GM18951 (cell line): ENCODE measurements around the gene YEATS2.
"Not testable (repeated sequence)": the region's sequence is repeated elsewhere in the genome, so short reads cannot be mapped to it uniquely, and the experiment has no call there.

ENCODE experiments used
- POLR2A ChIP-seq: IDR thresholded peaks from 4 replicates; pipeline ENCODE4 v1.6.1; 2011; ENCODE audit warnings: mild to moderate bottlenecking; ENCODE audit not compliant: insufficient read length, insufficient read depth; ENCODE audit errors: extremely low read depth
- in situ Hi-C: fragments of 300-500 bp; cut with MboI; formaldehyde crosslinking; loops from one replicate; pipeline ENCODE4 v1.12.0; 2022; ENCODE audit warnings: low sequenced_read_pairs, mixed read lengths, inconsistent platforms; ENCODE audit not compliant: unreplicated experiment

Gene YEATS2

DNA sequence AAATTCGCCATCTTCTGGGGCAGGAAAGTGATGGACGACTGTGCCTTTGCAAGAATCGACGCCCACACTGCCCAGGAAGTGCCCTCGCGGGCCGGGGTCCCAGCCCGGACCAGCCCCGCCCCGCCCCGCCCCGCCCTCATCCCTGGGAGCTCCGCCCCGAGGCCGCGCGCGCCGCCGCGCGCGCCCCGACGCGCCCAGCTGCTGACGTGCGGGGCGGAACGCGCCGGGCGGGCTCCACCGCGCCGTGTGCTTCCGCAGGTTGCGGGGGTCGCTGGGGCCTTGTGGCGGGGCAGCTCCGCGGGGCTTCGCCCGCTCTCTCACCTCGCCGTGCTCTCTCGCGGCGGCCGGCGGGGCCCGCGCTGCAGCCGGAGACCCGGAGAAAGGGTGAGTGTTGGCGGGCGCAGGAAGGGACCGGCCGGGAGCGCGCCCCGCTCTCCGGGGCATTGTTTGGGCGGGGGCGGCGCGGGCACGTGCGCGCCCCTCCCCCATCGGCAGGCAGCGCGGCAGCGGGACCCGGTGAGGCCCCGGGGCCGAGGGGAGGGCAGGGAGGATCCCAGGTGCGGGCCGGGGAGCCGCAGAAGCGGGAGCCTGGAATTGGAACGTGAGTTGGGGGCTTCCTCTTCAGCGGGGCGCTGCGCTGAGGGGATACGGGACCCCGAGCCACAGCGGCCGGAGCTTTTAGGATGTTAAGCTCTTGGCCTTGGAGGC, at the start of gene YEATS2:
Gene YEATS2, plus strand, starts transcription at position 188 of the 708 bp plus-strand sequence. CDS start 17,366 bp downstream, outside the sequence.
- peak; percentile 92 for TF ChIP-seq POLR2A
- in situ Hi-C loops, result no loop called here

DNA sequence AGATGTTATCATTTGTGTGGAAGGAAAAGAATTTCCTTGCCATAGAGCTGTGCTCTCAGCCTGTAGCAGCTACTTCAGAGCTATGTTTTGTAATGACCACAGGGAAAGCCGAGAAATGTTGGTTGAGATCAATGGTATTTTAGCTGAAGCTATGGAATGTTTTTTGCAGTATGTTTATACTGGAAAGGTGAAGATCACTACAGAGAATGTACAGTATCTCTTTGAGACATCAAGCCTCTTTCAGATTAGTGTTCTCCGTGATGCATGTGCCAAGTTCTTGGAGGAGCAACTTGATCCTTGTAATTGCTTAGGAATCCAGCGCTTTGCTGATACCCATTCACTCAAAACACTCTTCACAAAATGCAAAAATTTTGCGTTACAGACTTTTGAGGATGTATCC, 47.0 kb upstream of the YEATS2 start:
- in situ Hi-C loops, result no loop called here
- TF ChIP-seq POLR2A, result no peak

DNA sequence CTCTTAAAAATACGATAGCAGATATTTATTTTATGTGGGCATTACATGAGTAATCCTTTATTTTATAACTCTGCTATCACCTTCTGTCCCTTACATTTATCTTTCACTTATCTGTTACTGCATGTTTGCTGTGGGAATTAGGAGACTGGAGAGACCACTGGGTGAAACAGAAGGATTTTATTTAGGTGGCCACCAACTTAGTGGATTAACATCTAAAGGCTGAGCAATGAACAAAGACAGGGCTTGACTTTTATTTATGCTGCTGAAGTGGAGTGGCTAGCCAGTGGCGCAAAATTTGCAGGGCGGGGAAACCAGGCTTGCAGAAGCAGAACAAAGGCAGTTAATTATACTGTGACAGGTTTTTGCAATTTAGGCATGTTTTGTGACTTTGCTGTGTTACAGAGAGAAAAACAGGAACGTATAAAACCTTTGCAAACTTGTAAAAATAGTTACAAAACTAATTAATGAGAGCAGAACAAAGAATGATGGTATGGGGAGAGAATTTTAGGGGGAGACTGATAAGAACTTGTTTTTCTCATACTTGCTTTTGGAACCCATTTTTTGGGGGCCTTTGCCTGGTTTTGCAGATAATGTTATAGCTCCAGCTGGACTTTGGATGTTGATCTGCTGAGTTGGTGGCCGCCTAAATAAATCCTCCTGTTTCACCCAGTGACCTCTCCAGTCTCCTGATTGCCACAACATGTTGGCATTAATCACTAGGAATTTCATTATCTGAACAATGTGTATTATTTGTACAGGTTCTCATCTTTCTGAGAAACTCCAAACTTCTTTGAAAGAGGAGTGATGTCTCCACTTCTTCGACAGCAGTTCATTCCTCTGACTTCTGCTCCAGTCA, 44.2 kb upstream of the YEATS2 start:
- TF ChIP-seq POLR2A, result no peak
- in situ Hi-C loops, result no loop called here

GRCh38 chr3:183654727-183655126, 42.9 kb upstream of the YEATS2 start:
- no peak for TF ChIP-seq POLR2A
- in situ Hi-C loops, result no loop called here

- in situ Hi-C loops, result no loop called here
- no peak for TF ChIP-seq POLR2A
These were observed 35.5 kb upstream of the YEATS2 start for GRCh38 chr3:183662099-183662498.

DNA sequence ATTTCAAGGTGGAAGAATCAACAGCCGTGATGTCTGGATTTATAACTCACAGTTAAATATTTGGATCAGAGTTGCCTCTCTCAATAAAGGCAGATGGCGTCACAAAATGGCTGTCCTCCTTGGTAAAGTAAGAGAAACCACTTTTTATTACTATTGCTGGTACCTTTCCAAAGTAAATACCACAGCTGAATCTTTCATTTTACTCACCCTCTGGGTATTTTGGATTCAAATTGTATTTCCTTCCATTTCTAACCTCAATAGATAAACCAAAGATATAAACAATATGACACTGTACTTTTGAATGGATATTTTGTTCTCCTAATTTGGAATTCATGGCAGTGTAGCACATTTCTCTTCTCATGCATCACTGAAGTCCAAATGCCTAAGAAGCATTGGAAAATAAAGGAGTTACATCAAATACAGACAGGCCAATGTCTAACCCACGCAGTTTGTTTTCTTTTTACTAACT, 32.6 kb upstream of the YEATS2 start:
- in situ Hi-C loops, result no loop called here
- TF ChIP-seq POLR2A, result no peak

DNA sequence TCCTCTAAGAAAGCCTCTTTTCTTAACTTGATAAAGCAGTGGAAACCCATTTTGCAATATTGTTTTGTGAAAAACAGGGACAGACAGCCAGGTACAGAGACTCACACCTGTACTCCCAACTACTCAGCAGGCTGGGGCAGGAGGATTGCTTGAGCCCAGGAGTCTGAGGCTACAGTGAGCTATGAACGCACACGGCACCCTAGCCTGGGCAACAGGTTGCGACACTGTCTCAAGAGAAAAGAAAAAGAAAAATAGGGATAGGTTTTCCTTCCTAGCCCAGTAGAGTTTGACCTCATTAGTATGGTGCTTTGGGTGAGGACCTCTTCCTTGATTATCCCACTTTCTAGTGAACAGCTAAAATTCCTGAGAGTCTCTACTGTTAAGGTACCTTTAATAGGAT, 17.5 kb upstream of the YEATS2 start:
- TF ChIP-seq POLR2A, result no peak
- in situ Hi-C loops, result no loop called here

- in situ Hi-C loops, result no loop called here
- no peak for TF ChIP-seq POLR2A
These were observed 9.9 kb upstream of the YEATS2 start for GRCh38 chr3:183687705-183688104.

DNA sequence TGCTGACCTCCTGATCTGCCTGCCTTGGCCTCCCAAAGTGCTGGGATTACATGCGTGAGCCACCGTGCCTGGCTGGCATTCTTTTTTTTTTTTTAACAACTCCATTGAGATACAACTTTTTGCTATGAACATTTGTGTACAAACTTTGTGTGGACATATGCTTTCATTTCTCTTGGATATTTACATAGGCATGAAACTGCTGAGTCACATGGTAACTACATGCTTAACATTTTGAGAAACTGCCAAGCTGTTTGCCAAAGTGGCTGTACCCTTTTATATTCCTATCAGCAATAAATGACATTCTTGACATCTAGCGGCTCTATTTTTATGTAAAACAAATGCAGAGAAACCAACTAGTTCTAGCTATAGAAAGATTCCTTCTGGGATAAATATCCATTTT, 8.7 kb upstream of the YEATS2 start:
- TF ChIP-seq POLR2A, result no peak
- in situ Hi-C loops, result no loop called here

- in situ Hi-C loops, result not testable (repeated sequence)
These were observed 8.0 kb upstream of the YEATS2 start for GRCh38 chr3:183689621-183690020.

- in situ Hi-C loops, result no loop called here
- TF ChIP-seq POLR2A, result no peak
These were observed 7.1 kb upstream of the YEATS2 start for GRCh38 chr3:183690402-183690995.

- in situ Hi-C loops, result no loop called here
- no peak for TF ChIP-seq POLR2A
These were observed 5.2 kb upstream of the YEATS2 start for GRCh38 chr3:183692436-183692835.

DNA sequence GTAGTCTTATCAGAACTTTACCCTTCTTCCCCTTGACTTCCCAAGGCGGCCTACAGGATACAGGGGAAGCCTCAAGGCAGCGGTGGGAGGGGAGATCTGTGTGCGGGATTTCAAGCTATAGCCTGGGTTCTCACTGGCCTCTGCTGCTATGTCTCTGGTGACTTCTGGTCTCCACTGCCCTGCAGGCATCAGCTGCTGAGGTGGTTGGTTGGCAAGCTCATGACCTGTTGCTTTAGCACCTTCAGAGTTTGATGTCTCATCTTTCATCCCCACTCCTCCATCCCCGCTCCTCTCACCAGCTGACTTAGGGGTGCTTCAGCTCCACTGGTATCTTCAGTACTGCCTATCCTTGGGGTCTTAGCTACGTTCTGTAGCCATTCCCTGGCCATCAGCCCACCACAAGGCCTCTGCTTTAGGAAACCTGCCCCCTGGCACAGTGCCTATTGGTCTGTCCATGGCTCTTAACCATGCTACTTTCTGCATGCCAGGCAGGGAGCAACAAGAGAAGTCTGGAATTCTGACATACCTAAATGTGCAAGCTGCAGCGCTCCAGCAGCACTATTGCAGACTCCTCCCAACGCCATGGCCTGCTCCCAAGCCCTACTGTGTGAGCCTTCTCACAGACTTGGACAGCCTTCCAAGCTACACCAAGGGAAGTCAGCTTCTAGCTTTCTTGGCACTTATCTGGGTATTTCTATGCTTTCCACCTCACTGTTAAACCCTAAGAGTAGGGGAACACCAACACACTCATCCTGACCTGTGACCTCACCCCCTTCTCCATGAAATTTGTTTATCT, 1.8 kb upstream of the YEATS2 start:
- in situ Hi-C loops, result no loop called here
- TF ChIP-seq POLR2A, result no peak
